IPS DF 6.9 (cell line): ENCODE measurements around the gene PPIP5K1.
"Not testable (repeated sequence)": the region's sequence is repeated elsewhere in the genome, so short reads cannot be mapped to it uniquely, and the experiment has no call there.

Experiments
- DNase-seq: peaks from one replicate; pipeline ENCODE4 v3.0.0-alpha.2; 2013; ENCODE audit warnings: low read depth, low spot score
- H3K27ac ChIP-seq: one replicate; pipeline ENCODE4 v1.5.1; 2013; ENCODE audit warnings: low read length, control low read depth
- H3K27me3 ChIP-seq: 2 replicates; pipeline ENCODE4 v1.6.1; 2013; ENCODE audit warnings: mild to moderate bottlenecking, low read length; ENCODE audit not compliant: control insufficient read depth, insufficient read depth
- H3K36me3 ChIP-seq: 2 replicates; pipeline ENCODE4 v1.6.1; 2013; ENCODE audit warnings: low read length; ENCODE audit not compliant: control insufficient read depth, insufficient read depth
- H3K4me1 ChIP-seq: 2 replicates; pipeline ENCODE4 v1.6.1; 2013; ENCODE audit warnings: low read length; ENCODE audit not compliant: control insufficient read depth, insufficient read depth
- H3K4me3 ChIP-seq: 2 replicates; pipeline ENCODE4 v1.5.1; 2013; ENCODE audit warnings: mild to moderate bottlenecking, low read length
- H3K9me3 ChIP-seq: 2 replicates; pipeline ENCODE4 v1.6.1; 2013; ENCODE audit warnings: low read length, inconsistent platforms; ENCODE audit not compliant: control insufficient read depth, insufficient read depth
- WGBS: extraction: QIAGEN DNeasy Blood & Tissue Kit; methylation state at CpG from one replicate; pipeline ENCODE4 v1.1.7; 2013; ENCODE audit warnings: mixed read lengths, missing lambda C conversion rate; ENCODE audit not compliant: insufficient read length, insufficient coverage; 5-methylcytosine and 5-hydroxymethylcytosine counted together

PPIP5K1 gene

DNA sequence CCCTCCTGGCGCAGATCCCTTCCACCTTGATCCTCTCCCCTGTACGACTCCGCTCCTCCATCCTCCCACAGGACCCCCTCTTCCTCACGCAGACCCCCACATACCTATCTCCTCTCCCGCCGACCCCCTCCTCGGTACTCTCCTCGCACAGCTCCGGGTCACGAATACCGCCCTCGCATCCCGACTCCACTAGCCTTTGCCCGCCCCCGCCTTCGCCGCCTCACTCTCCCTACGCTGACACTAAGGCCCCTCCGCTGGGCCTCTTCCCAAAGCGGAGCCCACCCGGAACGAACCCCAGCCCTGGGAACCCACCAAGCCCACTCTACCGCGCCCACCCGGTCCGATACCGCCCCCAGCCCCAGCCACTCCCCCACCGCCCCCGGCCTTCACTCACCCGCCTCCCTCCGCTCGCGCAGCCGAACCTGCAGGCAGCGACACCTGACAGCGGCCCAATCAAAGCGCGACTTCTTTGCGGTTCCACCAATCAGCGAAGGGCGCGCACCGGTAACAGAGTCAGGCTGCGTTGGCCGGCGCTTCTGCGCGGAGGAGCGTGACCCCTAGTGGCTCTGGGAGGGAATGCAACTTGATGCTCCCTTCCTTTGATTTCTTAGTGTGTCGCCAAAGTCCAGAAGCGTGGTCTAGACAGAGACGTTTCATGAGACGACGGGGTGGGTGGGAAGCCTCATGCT lies at the start of gene PPIP5K1:
Gene PPIP5K1 (minus strand): TSS at position 431 of the 689 bp plus-strand sequence. CDS start 5,704 bp downstream, outside the sequence.
- not testable (repeated sequence) for H3K4me1 ChIP-seq, DNase-seq
- no CpG with 5 or more reads among the region's 54 CpGs for WGBS

DNA sequence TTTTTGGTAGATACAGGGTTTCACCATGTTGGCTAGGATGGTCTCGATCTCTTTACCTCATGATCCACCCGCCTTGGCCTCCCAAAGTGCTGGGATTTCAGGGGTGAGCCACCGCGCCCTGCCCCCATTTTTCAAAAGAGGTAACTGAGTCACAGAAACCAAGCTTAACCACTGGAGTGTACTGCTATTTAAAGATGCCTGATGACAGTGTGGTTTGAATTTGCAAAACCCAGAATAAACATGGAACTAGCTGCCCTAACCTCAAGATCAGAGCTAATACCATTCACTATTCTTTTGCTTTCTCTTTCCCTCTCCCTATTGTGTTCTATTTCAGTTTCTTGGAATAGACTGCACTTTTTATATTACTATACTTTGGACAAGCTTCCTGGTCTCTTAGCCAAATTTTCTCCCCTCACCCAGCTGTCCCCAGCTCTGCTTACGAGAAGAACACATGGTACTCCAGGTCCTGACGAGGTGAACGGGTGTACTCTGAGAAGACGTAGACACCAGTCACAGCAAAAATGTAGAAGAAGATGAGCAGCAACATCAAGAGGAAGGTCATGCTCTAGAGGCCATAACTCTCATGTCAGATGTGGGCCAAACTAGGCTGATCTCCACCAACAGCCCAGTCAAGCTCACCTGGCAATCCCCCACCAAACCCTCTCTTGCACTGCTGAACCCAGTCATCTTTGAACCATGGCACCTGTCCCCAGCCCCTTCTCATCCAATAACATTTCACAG lies 48.6 kb upstream of the PPIP5K1 start:
- not testable (repeated sequence) for DNase-seq, H3K9me3 ChIP-seq, H3K36me3 ChIP-seq, H3K27ac ChIP-seq, H3K27me3 ChIP-seq, H3K4me1 ChIP-seq, H3K4me3 ChIP-seq
- WGBS: no CpG with 5 or more reads among the region's 8 CpGs

More for the DNA sequence above, at the start of gene PPIP5K1:
- not testable (repeated sequence) for H3K9me3 ChIP-seq, H3K4me3 ChIP-seq, H3K27me3 ChIP-seq, H3K36me3 ChIP-seq, H3K27ac ChIP-seq

- not testable (repeated sequence) for DNase-seq, H3K4me1 ChIP-seq, H3K27ac ChIP-seq, H3K36me3 ChIP-seq, H3K27me3 ChIP-seq, H3K4me3 ChIP-seq, H3K9me3 ChIP-seq
Measured at GRCh38 chr15:43626937-43627336, 36.9 kb upstream of the PPIP5K1 start.

DNA sequence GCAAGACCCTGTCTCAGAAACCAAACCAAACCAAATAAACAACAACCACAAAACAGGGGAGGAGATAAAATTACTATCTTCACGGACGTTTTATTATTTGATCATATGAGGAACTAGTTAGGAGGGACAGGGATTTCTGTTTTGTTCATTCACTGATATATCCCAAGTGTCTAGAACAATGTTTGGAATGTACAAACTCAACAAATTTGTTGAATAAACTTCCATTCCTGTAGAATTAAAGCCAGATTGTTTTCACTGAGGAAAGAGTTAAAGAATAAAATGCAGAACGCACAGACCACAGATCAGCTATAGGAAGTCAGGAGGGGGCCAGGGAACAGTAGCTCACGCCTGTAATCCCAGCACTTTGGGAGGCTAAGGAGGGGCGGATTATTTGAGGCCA lies 35.1 kb upstream of the PPIP5K1 start:
- no peak overlapping the region for H3K4me3 ChIP-seq
- no peak for DNase-seq
- no peaks in the 10 kb centered on the region for H3K4me1 ChIP-seq
- no peaks in the 10 kb centered on the region for H3K9me3 ChIP-seq
- WGBS: no CpG with 5 or more reads among the region's 5 CpGs
- no peak overlapping the region for H3K27ac ChIP-seq
- H3K27me3 ChIP-seq: no peaks in the 10 kb centered on the region
- H3K36me3 ChIP-seq: no peaks in the 10 kb centered on the region

DNA sequence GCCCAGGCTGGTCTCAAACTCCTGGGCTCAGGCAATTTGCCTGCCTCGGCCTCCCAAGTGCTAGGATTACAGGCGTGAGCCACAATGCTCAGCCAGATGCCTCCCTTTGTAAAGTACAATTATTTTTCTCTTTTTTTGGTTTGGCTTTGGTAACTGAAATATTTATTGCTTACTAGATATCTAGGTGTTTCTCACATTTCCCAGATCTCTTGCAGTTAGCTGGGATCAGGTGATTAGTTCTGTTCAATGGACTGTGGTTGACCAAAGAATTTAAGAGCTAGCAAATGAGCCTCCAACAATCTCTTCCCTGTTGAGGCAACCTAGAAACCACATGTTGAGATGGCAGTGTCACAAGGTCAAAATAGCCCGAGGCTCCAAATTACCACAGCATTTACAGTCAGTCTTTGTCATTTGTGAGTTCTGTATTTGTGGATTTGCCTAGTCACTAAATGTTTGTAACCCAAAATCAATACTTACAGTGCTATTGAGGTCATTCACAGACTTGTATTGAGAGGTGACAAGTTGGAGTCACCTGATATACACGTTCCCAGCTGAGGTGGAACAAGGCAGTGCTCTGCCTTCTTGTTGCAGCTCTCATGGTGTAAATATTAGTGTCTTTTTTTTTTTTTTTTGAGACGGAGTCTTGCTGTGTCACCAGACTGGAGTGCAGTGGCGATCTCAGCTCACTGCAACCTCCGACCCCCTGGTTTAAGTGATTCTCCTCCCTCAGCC lies 32.2 kb upstream of the PPIP5K1 start:
- no CpG with 5 or more reads among the region's 7 CpGs for WGBS
- DNase-seq, H3K27ac ChIP-seq: not testable (repeated sequence)

DNA sequence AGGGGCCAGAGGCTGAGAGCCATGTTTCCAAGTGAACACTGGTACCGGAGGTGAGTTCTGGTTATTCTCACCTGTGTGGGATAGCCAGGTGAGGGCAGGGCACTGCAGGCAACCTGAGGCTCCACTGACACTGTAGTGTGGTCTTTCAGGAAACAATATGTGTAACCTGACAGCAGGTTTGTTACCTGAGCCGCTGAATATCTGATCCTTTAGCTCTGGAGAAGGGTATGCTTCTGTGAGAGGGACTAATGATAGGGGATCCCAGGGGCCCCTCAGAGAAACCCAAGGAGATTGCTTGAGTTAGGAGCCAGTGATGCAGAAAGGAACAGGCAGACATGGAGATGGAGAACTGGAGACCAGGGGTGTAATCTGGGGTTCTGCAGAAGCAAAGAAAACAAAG lies 28.7 kb upstream of the PPIP5K1 start, which contains the start of gene STRC:
Gene STRC (minus strand): TSS at position 101 of the 400 bp plus-strand sequence. CDS start 78 bp downstream, at position 23.
- WGBS: no CpG with 5 or more reads among the region's 2 CpGs

More for the DNA sequence above, 32.2 kb upstream of the PPIP5K1 start:
- H3K4me1 ChIP-seq, H3K36me3 ChIP-seq, H3K4me3 ChIP-seq, H3K9me3 ChIP-seq, H3K27me3 ChIP-seq: not testable (repeated sequence)

DNA sequence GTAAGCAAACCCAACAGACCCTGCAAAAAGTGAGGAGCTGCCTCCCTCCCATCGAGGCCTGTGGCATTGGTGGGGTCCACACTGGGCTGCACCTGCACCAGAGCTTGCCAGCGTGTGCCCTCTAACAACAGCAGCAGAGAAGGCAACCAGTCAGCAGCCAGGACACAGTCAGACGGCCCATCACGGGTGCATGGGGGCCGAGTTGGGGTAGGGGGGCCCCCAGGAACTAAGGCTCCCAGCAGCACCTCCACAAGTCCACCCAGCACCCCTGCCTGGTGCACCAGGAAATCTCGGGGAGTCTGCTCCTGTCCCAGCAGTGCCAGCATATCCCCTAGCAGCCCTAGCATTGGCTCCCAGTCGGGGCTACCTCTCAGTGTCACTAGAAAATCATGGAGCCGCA lies 27.7 kb upstream of the PPIP5K1 start:
- H3K27ac ChIP-seq, DNase-seq, H3K9me3 ChIP-seq, H3K27me3 ChIP-seq, H3K4me3 ChIP-seq, H3K36me3 ChIP-seq, H3K4me1 ChIP-seq: not testable (repeated sequence)
- no CpG with 5 or more reads among the region's 8 CpGs for WGBS

More for the DNA sequence above, 28.7 kb upstream of the PPIP5K1 start, which contains the start of gene STRC:
- H3K9me3 ChIP-seq, H3K4me1 ChIP-seq, H3K27me3 ChIP-seq, H3K4me3 ChIP-seq, H3K36me3 ChIP-seq, DNase-seq, H3K27ac ChIP-seq: not testable (repeated sequence)

- H3K4me1 ChIP-seq, DNase-seq, H3K27ac ChIP-seq, H3K4me3 ChIP-seq, H3K27me3 ChIP-seq, H3K9me3 ChIP-seq, H3K36me3 ChIP-seq: not testable (repeated sequence)
- whole genome bisulfite sequencing: no CpG with 5 or more reads among the region's 6 CpGs
Measured at GRCh38 chr15:43602233-43602632, 12.2 kb upstream of the PPIP5K1 start.

DNA sequence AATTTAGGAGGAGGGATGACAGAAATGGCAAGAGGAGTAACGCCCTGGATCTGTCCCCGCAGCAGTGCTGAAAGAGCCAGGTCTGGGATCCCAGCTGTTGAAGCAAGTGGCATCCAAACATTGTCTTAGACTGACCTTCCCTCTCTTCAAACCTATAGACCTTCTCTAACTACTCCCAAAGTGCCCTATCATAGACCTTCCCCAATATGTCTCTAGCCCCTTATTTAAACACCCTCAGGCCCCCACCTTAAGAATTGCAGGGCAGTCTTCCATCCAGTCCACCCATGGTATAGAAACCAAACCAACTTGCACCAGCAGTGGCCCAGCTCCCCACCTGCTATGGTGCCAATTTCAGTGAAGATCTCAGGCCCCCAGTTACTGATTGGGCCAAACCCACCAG lies 10.2 kb upstream of the PPIP5K1 start:
- H3K27ac ChIP-seq, H3K36me3 ChIP-seq, DNase-seq, H3K9me3 ChIP-seq, H3K4me1 ChIP-seq, H3K27me3 ChIP-seq, H3K4me3 ChIP-seq: not testable (repeated sequence)
- no CpG with 5 or more reads among the region's 2 CpGs for WGBS

- not testable (repeated sequence) for H3K9me3 ChIP-seq, H3K36me3 ChIP-seq, H3K4me1 ChIP-seq, H3K4me3 ChIP-seq, H3K27me3 ChIP-seq, H3K27ac ChIP-seq, DNase-seq
- WGBS: no CpG with 5 or more reads among the region's 6 CpGs
Measured at GRCh38 chr15:43599131-43599530, 9.1 kb upstream of the PPIP5K1 start.
